PC-3 (cell line): ENCODE measurements around the gene PLA2G2C. TPM values are rescaled to one million over a fixed set of nuclear protein-coding genes. Genes with fewer than 3 reads are reported as not detected.

Experiments
- ATAC-seq: fragments of 200-7000 bp; cut with Tn5 transposase; 2 replicates; pipeline ENCODE4 v1.9.1; 2020; ENCODE audit warnings: mild to moderate bottlenecking, moderate library complexity
- BruUV-seq: library from RNA; stranded (reverse); fragments of 400-500 nt; replicated peaks from 2 replicates; lab custom pipeline; 2021; lab: Mats Ljungman, UMichigan
- CTCF ChIA-PET: fragments of 300-600 bp; sonication (Branson Sonifier 250); formaldehyde crosslinking; loops from one replicate; lab custom pipeline; 2022; ENCODE audit warnings: antibody characterized with exemption; lab: Charles Lee
- POLR2A ChIA-PET: fragments of 300-600 bp; sonication (Branson Sonifier 250); formaldehyde crosslinking; loops from one replicate; lab custom pipeline; 2022; ENCODE audit warnings: antibody characterized with exemption; ENCODE audit not compliant: unreplicated experiment; lab: Charles Lee
- DNase-seq: peaks from one replicate; pipeline ENCODE4 v3.0.0-alpha.2; 2015
- H2AFZ ChIP-seq: fragments of 300-600 bp; sonication (generic); 2 replicates; pipeline ENCODE4 v1.6.0; 2016; ENCODE audit warnings: antibody characterized with exemption, low read length
- H3F3A ChIP-seq: fragments of 300-600 bp; sonication (generic); one replicate; pipeline ENCODE4 v1.6.0; 2017; ENCODE audit warnings: antibody characterized with exemption, low read length, control low read depth, mild to moderate bottlenecking; ENCODE audit not compliant: unreplicated experiment
- H3K27ac ChIP-seq: fragments of 300-600 bp; sonication (generic); 2 replicates; pipeline ENCODE4 v1.5.1; 2016; ENCODE audit warnings: mild to moderate bottlenecking, low read length
- H3K27me3 ChIP-seq: fragments of 300-600 bp; sonication (generic); 2 replicates; pipeline ENCODE4 v1.6.1; 2016; ENCODE audit warnings: low read length, mixed read lengths
- H3K36me3 ChIP-seq: fragments of 300-600 bp; sonication (generic); 2 replicates; pipeline ENCODE4 v1.6.1; 2016; ENCODE audit warnings: low read depth, mixed run types, low read length, mixed read lengths
- H3K4me1 ChIP-seq: fragments of 300-600 bp; sonication (generic); 2 replicates; pipeline ENCODE4 v1.5.1; 2016; ENCODE audit warnings: low read length; ENCODE audit not compliant: insufficient read depth
- H3K4me2 ChIP-seq: fragments of 300-600 bp; sonication (generic); 2 replicates; pipeline ENCODE4 v1.6.0; 2016; ENCODE audit warnings: low read length
- H3K4me3 ChIP-seq: fragments of 300-600 bp; sonication (generic); 2 replicates; pipeline ENCODE4 v1.5.1; 2016; ENCODE audit warnings: mild to moderate bottlenecking, low read length, mixed read lengths
- H3K79me2 ChIP-seq: fragments of 300-600 bp; sonication (generic); 2 replicates; pipeline ENCODE4 v1.6.1; 2017; ENCODE audit warnings: low read length, mixed read lengths
- H3K9ac ChIP-seq: fragments of 300-600 bp; sonication (generic); 2 replicates; pipeline ENCODE4 v1.6.0; 2016; ENCODE audit warnings: mild to moderate bottlenecking, low read length
- H3K9me2 ChIP-seq: fragments of 300-600 bp; sonication (generic); replicated peaks from 2 replicates; pipeline ENCODE4 v1.6.1; 2016; ENCODE audit warnings: mixed run types, low read length, mixed read lengths
- H3K9me3 ChIP-seq: fragments of 300-600 bp; sonication (generic); 2 replicates; pipeline ENCODE4 v1.6.1; 2016; ENCODE audit warnings: low read length, mixed read lengths
- H4K20me1 ChIP-seq: fragments of 300-600 bp; sonication (generic); 2 replicates; pipeline ENCODE4 v1.6.1; 2016; ENCODE audit warnings: low read length, mixed read lengths
- CTCF ChIP-seq: fragments of 300-600 bp; sonication (generic); conservative IDR thresholded peaks from 2 replicates; pipeline ENCODE4 v1.5.1; 2017; ENCODE audit warnings: antibody characterized with exemption, low read depth, mild to moderate bottlenecking, low read length
- EZH2 ChIP-seq: fragments of 300-600 bp; sonication (generic); IDR thresholded peaks from one replicate; pipeline ENCODE4 v1.6.1; 2017; ENCODE audit warnings: antibody characterized with exemption, mild to moderate bottlenecking, low read length; ENCODE audit not compliant: unreplicated experiment
- EZH2phosphoT487 ChIP-seq: fragments of 300-600 bp; sonication (generic); IDR thresholded peaks from 2 replicates; pipeline ENCODE4 v1.6.1; 2018; ENCODE audit warnings: mild to moderate bottlenecking, antibody characterized with exemption, low read length, borderline replicate concordance
- intact Hi-C: fragments of 100-400 bp; cut with micrococcal nuclease; formaldehyde crosslinking; loops from 2 replicates; pipeline ENCODE4 v1.9.0; 2023
- total RNA-seq: library from RNA; depleted of rRNA; stranded (reverse); fragments of >200 nt; gene quantifications from 2 replicates; pipeline ENCODE4 v1.2.3, GENCODE V29; 2014

PLA2G2C gene
- total RNA-seq, 1 experiment from 2014 or later, result not detected

GRCh38 chr1:20198296-20198695, 12.0 kb upstream of the PLA2G2C start:
- no peak overlapping the region for H2AFZ ChIP-seq
- TF ChIP-seq EZH2phosphoT487, result no peak
- no peak for ATAC-seq
- ChIA-PET CTCF (no interaction called here), POLR2A (no interaction called here)
- no peaks in the 10 kb centered on the region for H3K9me3 ChIP-seq
- H3K4me2 ChIP-seq, result peak overlapping the region; percentile 45
- no peaks in the 10 kb centered on the region for H4K20me1 ChIP-seq
- BruUV-seq, result no TSS peak
- H3F3A ChIP-seq, result no peaks in the 10 kb centered on the region
- no peaks in the 10 kb centered on the region for H3K27me3 ChIP-seq
- no peaks in the 10 kb centered on the region for H3K79me2 ChIP-seq
- peaks cover 46% of the 10 kb centered on the region for H3K4me1 ChIP-seq
- intact Hi-C loops, result loop anchor here (1.0 kb wide), 1 partner anchor 13 kb away; no protein-coding TSS in a partner anchor
- H3K9me2 ChIP-seq, result no peaks in the 10 kb centered on the region
- peak overlapping the region; percentile 36 for H3K27ac ChIP-seq
- no peak for DNase-seq
- no peaks in the 10 kb centered on the region for H3K36me3 ChIP-seq
- no peak overlapping the region for H3K9ac ChIP-seq
- H3K4me3 ChIP-seq, result no peak overlapping the region

GRCh38 chr1:20197329-20197791, 11.0 kb upstream of the PLA2G2C start:
- BruUV-seq, result no TSS peak
- Histone ChIP-seq H3K79me2 (no peaks in the 10 kb centered on the region), H3K9me3 (no peaks in the 10 kb centered on the region), H3K9me2 (no peaks in the 10 kb centered on the region), H3K4me3 (no peak overlapping the region), H3K9ac (no peak overlapping the region), H3K36me3 (no peaks in the 10 kb centered on the region), H3K27ac (peak overlapping the region; percentile 41; the same call in 1 of the 2 replicates), H2AFZ (no peak overlapping the region), H4K20me1 (no peaks in the 10 kb centered on the region), H3K4me1 (peaks cover 46% of the 10 kb centered on the region), H3F3A (no peaks in the 10 kb centered on the region), H3K27me3 (no peaks in the 10 kb centered on the region), H3K4me2 (peak overlapping the region; percentile 45)
- POLR2A ChIA-PET, result no interaction called here
- no peak for TF ChIP-seq EZH2
- TF ChIP-seq CTCF, result no peak
- no peak for TF ChIP-seq EZH2phosphoT487
- CTCF ChIA-PET, result interaction anchor here (0.6 kb wide), 1 partner anchor 13 kb away, joined by 3 read pairs; no protein-coding TSS in a partner anchor
- DNase-seq (peak; percentile 21), ATAC-seq (peak; percentile 12)
- intact Hi-C loops, result no loop called here

GRCh38 chr1:20195462-20195780, 9.1 kb upstream of the PLA2G2C start:
- ATAC-seq, result no peak

More at GRCh38 chr1:20195462-20195780, 9.1 kb upstream of the PLA2G2C start:
- H2AFZ ChIP-seq, result no peak overlapping the region; the same call in 1 of the 2 replicates
- H3K4me3 ChIP-seq, result no peak overlapping the region
- no peaks in the 10 kb centered on the region for H3F3A ChIP-seq
- CTCF ChIA-PET, result no interaction called here
- H3K27me3 ChIP-seq, result no peaks in the 10 kb centered on the region
- no peak overlapping the region for H3K4me2 ChIP-seq
- no TSS peak for BruUV-seq
- peaks cover 46% of the 10 kb centered on the region for H3K4me1 ChIP-seq
- H3K36me3 ChIP-seq, result no peaks in the 10 kb centered on the region
- H3K9me2 ChIP-seq, result no peaks in the 10 kb centered on the region
- intact Hi-C loops, result loop anchor here (1.0 kb wide), 1 partner anchor 29 kb away; no protein-coding TSS in a partner anchor
- no peaks in the 10 kb centered on the region for H4K20me1 ChIP-seq
- H3K9ac ChIP-seq, result no peak overlapping the region
- peak; percentile 40; the same call in 1 of the 2 replicates for TF ChIP-seq CTCF
- no peak for TF ChIP-seq EZH2
- no peak for DNase-seq
- no peaks in the 10 kb centered on the region for H3K9me3 ChIP-seq
- H3K79me2 ChIP-seq, result no peaks in the 10 kb centered on the region
- peak overlapping the region; percentile 65; the same call in 1 of the 2 replicates for H3K27ac ChIP-seq
- POLR2A ChIA-PET, result no interaction called here
